ENCODE measurements around the gene LRRK1. TPM values are rescaled to one million over a fixed set of nuclear protein-coding genes. Genes with fewer than 3 reads are reported as not detected.

LRRK1 gene
- total RNA-seq (2014; rRNA removed; shearing (Covaris generic)), result not detected in 2 replicates

DNA sequence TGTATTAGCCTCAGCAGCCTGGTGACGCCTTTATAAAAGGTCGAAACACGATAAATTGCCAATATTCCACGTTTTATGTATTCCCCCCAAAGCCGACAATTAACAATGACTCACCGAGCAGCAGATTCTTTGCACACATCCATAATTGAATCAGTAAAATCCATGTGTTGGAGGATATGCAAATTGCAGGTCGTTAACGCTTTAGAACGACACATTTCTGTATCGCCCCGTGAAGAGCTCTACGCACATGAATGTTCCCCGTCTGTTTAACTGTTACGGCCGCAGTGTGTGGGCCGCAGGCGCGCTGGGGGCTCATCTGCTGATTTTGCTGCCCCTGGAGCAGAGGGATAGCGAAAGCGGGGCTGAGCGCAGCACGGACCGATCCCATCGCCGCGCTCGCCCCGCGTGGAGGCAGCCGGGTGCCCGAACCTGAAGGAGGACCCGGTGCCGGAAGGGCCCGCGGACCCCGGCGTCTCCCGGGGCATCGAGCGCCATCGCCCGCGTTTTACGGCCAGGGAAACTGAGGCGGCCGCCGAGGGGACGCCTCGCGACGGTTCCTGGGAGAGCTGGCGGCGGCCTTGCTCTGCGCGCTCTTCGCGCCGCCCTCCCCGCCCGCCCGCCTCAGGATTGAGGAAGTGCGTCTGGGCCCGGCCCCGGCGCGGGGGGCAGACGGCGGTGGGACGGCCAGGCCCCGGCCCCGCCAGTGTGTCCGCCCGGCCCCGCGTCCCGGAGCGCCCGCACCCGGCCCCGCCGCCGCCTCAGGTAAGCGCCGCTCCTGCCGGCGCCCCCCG is at the start of gene LRRK1:
Gene LRRK1 (plus strand): TSS at position 668 of the 791 bp plus-strand sequence. CDS start 5,276 bp downstream, outside the sequence.
- DNase-seq (ENCODE audit: low spot score), result peak; percentile 24
- in situ Hi-C loops (cut with HindIII; ENCODE audit: low sequenced_read_pairs), result no loop called here

DNA sequence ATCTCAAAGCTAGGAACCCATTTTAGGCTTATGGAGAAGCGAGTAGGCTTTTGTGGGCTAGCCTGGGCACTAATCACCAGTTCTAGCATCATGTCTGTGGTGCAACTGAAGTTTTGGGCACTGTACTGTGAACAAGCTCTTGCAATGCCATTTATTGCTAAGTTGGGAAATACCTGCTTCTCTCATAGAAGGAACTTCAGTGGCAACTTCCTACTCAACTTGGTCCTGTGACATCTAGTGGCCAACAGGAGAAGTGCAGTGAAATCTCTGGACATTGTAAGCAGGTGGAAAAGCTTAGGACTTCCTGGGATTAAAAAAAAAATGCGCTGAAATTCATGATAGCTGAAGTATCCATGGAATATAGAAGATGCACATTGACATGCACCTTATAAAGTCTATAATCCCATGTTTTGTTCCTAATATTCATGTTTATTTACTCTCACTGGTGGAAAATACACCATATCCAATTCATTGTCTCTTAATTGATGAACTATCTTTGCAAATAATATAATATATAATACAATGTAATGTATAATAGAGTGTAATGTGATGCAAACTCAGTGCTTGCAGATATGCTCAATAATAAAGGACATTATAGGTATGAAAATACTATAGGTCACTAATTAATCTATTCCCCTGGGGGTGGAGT is 46.0 kb upstream of the LRRK1 start:
- peak; percentile 83 for DNase-seq (ENCODE audit: low spot score)
- in situ Hi-C loops (cut with HindIII; ENCODE audit: low sequenced_read_pairs), result no loop called here

GRCh38 chr15:100875495-100875894 is 43.7 kb upstream of the LRRK1 start:
- no peak for DNase-seq (ENCODE audit: low spot score)
- in situ Hi-C loops (cut with HindIII; ENCODE audit: low sequenced_read_pairs), result no loop called here

GRCh38 chr15:100875976-100876375 is 43.2 kb upstream of the LRRK1 start:
- no peak for DNase-seq (ENCODE audit: low spot score)
- in situ Hi-C loops (cut with HindIII; ENCODE audit: low sequenced_read_pairs), result no loop called here

GRCh38 chr15:100877551-100877950 is 41.6 kb upstream of the LRRK1 start:
- DNase-seq (ENCODE audit: low spot score), result no peak
- in situ Hi-C loops (cut with HindIII; ENCODE audit: low sequenced_read_pairs), result no loop called here

DNA sequence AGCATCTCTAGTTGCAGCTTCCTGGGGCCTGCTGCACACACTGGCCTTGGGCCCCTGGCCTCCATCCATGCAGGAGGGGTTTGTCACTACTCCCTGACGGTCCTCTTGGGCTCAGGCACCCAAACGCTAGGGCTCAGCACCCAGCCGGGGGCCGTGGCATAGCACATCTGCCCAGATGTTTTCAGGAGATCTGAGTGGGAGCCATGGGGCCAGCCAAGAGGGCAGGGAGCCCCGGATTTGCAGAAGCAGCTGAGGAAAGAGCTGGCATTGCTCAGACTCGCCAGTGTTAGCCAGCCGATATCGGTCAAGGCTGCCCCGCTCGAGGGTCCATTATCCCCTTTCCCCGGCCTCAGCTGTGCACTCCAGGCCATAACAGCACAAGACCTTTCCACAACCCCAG is 41.0 kb upstream of the LRRK1 start:
- in situ Hi-C loops (cut with HindIII; ENCODE audit: low sequenced_read_pairs), result no loop called here
- DNase-seq (ENCODE audit: low spot score), result no peak

GRCh38 chr15:100878648-100879047 is 40.5 kb upstream of the LRRK1 start:
- in situ Hi-C loops (cut with HindIII; ENCODE audit: low sequenced_read_pairs), result no loop called here
- DNase-seq (ENCODE audit: low spot score), result no peak

GRCh38 chr15:100879061-100879463 is 40.1 kb upstream of the LRRK1 start:
- DNase-seq (ENCODE audit: low spot score), result no peak
- in situ Hi-C loops (cut with HindIII; ENCODE audit: low sequenced_read_pairs), result no loop called here

- in situ Hi-C loops (cut with HindIII; ENCODE audit: low sequenced_read_pairs), result no loop called here
- no peak for DNase-seq (ENCODE audit: low spot score)
Observed at GRCh38 chr15:100879464-100880138, 39.6 kb upstream of the LRRK1 start, which contains the start of gene ALDH1A3. Gene ALDH1A3, plus strand, starts transcription at chr15:100879831. Its CDS starts 77 bp downstream, at chr15:100879908.

DNA sequence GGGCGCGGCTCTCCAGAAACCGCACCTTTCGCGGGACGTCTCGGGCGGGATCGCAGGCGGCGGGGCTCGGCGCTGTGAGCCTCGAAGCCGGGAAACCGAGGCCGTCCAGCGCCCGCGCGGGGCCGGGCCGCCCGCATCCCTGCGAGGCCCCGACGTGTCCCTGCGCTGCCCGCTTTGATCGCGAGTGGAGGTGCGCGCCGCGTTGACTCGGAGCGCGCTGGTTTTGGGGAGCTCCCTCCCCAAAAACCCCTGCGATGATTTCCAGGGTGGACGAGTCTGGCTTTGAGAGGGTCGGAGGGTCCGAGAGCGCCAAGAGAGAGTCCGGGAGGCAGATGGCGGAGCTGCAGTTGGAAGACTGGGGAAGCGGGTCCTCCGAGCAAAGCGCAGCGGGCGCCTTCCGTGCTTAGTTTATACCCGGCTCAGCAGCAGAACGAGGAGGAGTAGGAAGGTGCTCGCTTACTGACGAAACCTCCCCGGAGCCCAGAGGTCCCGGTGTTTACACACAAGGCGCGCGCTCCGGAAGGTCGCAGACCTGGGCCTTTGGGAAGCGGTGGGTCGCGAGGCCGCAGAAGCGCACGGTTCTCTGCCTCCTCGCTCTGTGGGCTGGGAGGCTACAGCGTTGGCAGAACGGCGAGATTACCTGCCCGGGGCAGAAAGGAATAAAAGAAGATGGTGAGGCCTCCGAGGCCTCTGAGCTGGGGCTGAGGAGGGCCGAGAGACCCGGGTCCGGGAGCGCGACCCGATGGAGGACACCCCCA is 38.8 kb upstream of the LRRK1 start:
- DNase-seq (ENCODE audit: low spot score), result no peak
- in situ Hi-C loops (cut with HindIII; ENCODE audit: low sequenced_read_pairs), result no loop called here

DNA sequence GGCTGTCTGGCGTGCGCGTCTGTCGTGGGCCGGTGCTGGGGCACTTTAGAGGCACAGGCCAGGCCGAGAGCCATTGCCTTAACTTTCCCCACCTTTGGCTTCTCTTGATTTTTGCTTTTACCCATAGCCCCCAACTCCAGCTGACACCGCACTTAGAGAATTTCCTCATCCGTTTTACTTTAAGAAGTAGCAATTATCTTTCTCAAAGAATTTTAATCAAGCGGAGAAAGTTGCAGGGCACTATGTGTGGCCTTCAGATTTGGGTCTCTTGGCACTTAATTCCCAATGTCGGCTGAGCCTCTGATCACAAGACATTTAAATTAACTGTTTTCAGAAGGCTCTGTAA is 38.3 kb upstream of the LRRK1 start:
- DNase-seq (ENCODE audit: low spot score), result no peak
- in situ Hi-C loops (cut with HindIII; ENCODE audit: low sequenced_read_pairs), result no loop called here

DNA sequence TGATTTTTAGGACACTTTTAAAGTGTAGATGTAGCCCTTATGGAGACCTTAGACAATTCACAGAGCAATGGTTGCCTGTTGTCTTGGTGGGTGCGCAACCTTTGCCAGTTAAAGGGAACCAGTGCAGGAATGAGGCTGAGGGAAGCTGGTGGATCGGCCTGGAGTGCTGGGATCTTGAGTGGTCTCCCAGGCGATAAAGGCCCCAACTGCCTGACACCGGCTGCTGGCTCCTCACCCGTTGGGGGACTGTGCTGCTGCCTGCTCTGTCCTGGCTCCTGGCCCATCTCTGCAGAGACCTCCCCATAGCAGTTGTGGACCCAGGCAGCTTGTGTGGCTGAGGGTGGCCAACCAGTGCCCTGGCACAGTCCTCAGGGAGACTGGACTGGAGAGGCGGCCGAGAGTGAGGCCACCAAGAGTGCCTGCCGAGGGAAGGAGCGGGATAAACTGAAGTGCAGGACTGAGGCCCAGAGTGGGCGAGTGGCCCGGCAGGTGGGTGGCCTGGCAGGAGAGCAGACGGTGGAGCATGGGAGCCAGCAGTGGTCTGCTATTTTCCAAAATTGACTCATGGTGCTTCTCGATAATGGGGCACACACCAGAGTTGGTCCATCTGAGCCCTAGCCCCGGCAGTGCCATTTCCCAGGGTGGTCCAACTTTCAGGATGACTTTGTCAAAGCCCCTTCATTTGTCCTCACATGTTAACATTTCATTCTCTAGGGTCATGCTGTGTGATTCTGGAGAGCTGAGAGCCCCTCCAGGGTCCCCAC is 37.4 kb upstream of the LRRK1 start:
- DNase-seq (ENCODE audit: low spot score), result no peak
- in situ Hi-C loops (cut with HindIII; ENCODE audit: low sequenced_read_pairs), result no loop called here

GRCh38 chr15:100885116-100885515 is 34.0 kb upstream of the LRRK1 start:
- in situ Hi-C loops (cut with HindIII; ENCODE audit: low sequenced_read_pairs), result no loop called here
- no peak for DNase-seq (ENCODE audit: low spot score)

DNA sequence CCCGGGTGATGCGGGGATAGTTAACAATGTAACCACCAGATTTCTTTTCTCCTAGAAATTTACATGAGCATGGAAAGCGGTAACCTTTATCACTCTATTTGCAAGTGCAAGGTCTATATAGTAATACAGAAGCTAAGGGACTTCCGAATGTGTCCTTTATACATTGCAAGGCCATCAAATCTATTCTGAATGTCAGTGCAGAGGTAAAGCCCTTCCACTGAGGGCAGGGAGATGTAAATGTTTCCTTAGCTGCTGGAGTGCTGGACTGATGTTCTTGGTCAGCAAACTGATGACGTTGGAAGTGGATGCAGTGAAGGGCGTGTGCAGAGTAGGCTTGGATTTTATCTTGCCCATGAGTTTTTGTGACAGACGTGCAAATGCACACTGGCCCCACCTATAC is 33.3 kb upstream of the LRRK1 start:
- in situ Hi-C loops (cut with HindIII; ENCODE audit: low sequenced_read_pairs), result no loop called here

GRCh38 chr15:100887211-100887913 is 31.8 kb upstream of the LRRK1 start:
- in situ Hi-C loops (cut with HindIII; ENCODE audit: low sequenced_read_pairs), result no loop called here

More for the DNA sequence above, 33.3 kb upstream of the LRRK1 start:
- DNase-seq (ENCODE audit: low spot score), result no peak

DNA sequence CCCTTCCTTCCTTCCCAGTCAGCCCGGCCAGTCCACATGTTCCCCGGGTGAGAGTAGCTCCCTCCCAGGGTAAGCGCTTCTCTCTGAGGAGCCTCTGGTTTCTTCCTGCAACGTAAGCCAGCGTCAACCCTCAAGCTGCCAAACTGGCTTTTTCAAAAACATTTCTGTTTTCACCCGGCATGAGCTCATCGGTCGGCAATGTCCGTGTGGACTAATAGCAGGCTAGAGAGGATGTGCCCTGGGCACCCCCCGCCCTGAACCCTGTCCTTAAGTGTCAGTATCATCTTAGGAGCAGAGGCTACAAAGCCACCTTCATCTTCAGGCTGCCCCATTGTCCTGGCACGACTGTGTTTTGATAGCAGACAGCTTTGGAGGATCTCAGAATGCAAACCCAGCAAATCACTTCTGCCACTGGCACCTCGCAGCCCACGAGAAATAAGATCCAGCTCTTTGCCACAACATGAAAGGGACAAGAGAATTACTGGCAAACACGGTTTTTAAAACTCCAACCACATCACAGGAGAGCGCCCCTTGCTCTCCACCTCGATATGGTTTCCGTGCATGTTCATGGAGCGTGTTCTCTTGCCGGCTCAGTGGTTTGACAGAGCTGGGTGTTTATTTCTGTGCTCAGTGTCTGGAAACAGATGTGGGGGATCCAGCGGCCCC is 29.6 kb upstream of the LRRK1 start:
- in situ Hi-C loops (cut with HindIII; ENCODE audit: low sequenced_read_pairs), result no loop called here
- no peak for DNase-seq (ENCODE audit: low spot score)

More at GRCh38 chr15:100887211-100887913, 31.8 kb upstream of the LRRK1 start:
- no peak for DNase-seq (ENCODE audit: low spot score)

- in situ Hi-C loops (cut with HindIII; ENCODE audit: low sequenced_read_pairs), result no loop called here
- DNase-seq (ENCODE audit: low spot score), result no peak
Observed at GRCh38 chr15:100890051-100890720, 29.0 kb upstream of the LRRK1 start.
